Fibroblast of skin of right biceps (primary cell): Measurements from ENCODE around the gene CFAP157.

Source experiments
- DNase-seq: peaks from one replicate; pipeline ENCODE4 v3.0.0-alpha.2; 2013

Gene CFAP157

GRCh38 chr9:127706836-127707241 lies at the start of gene CFAP157:
Gene CFAP157 (plus strand): TSS chr9:127706988. CDS start chr9:127707032, 44 bp downstream.
- no peak for DNase-seq

- no peak for DNase-seq
Observed at GRCh38 chr9:127658428-127658827, 48.4 kb upstream of the CFAP157 start.

- no peak for DNase-seq
Observed at GRCh38 chr9:127660886-127661741, 45.7 kb upstream of the CFAP157 start.

- no peak for DNase-seq
Observed at GRCh38 chr9:127662617-127663016, 44.2 kb upstream of the CFAP157 start.

GRCh38 chr9:127664324-127664677 lies 42.5 kb upstream of the CFAP157 start:
- DNase-seq: no peak

- peak; percentile 55 for DNase-seq
Observed at GRCh38 chr9:127664678-127665507, 41.9 kb upstream of the CFAP157 start.

GRCh38 chr9:127667127-127667844 lies 39.5 kb upstream of the CFAP157 start:
- no peak for DNase-seq

GRCh38 chr9:127667906-127668305 lies 38.9 kb upstream of the CFAP157 start:
- no peak for DNase-seq

- no peak for DNase-seq
Observed at GRCh38 chr9:127673234-127673633, 33.6 kb upstream of the CFAP157 start.

- DNase-seq: no peak
Observed at GRCh38 chr9:127676638-127677037, 30.1 kb upstream of the CFAP157 start.

- no peak for DNase-seq
Observed at GRCh38 chr9:127679506-127679905, 27.3 kb upstream of the CFAP157 start.

- no peak for DNase-seq
Observed at GRCh38 chr9:127680226-127680625, 26.6 kb upstream of the CFAP157 start.

- no peak for DNase-seq
Observed at GRCh38 chr9:127680846-127681245, 25.9 kb upstream of the CFAP157 start.

GRCh38 chr9:127682351-127683136 lies 24.2 kb upstream of the CFAP157 start:
- no peak for DNase-seq

GRCh38 chr9:127683723-127684122 lies 23.1 kb upstream of the CFAP157 start:
- peak; percentile 62 for DNase-seq

GRCh38 chr9:127684576-127684975 lies 22.2 kb upstream of the CFAP157 start:
- DNase-seq: peak; percentile 51

- no peak for DNase-seq
Observed at GRCh38 chr9:127686461-127687393, 20.1 kb upstream of the CFAP157 start.

GRCh38 chr9:127689329-127690000 lies 17.3 kb upstream of the CFAP157 start:
- DNase-seq: no peak

GRCh38 chr9:127690735-127691134 lies 16.1 kb upstream of the CFAP157 start:
- no peak for DNase-seq

- no peak for DNase-seq
Observed at GRCh38 chr9:127692071-127692470, 14.7 kb upstream of the CFAP157 start.

- DNase-seq: no peak
Observed at GRCh38 chr9:127693143-127693542, 13.6 kb upstream of the CFAP157 start.
